Activated CD4-positive, alpha-beta memory T cell treated with anti-CD3 and anti-CD28 coated beads, Interleukin-2, amount 10 ng/mL, durations not matched to agents 7 days and 5 days (primary cell): ENCODE results near the gene TAF6. TPM values are rescaled to one million over a fixed set of nuclear protein-coding genes. Genes with fewer than 3 reads are reported as not detected.

Experiments used
- total RNA-seq, 2 experiments: library from RNA; stranded (reverse); gene quantifications; one replicate each; pipeline ENCODE4 v1.2.3, GENCODE V29; 2021

TAF6 gene
- total RNA-seq, 2 experiments from 2014 or later: 54.6 to 56.5 TPM

Other genes starting within 250 kb of the TAF6 start
- gene OR2AE1, start 242.3 kb downstream of the TAF6 start, total RNA-seq: not detected
- gene TRIM4, start 199.8 kb downstream of the TAF6 start, total RNA-seq: 10 to 100 TPM; 28.9 to 29.5 TPM
- gene GJC3, start 189.7 kb downstream of the TAF6 start, total RNA-seq: not detected
- gene AZGP1, start 143.3 kb downstream of the TAF6 start, total RNA-seq: not detected
- 10 to 100 TPM; 63.1 to 65.5 TPM for gene ZKSCAN1, start 103.8 kb downstream of the TAF6 start, total RNA-seq
- gene ZSCAN21, start 69.6 kb downstream of the TAF6 start, total RNA-seq: 1 to 10 TPM; 6.9 TPM
- gene ZNF3, start 37.6 kb downstream of the TAF6 start, total RNA-seq: 10 to 100 TPM; 21.1 to 22.1 TPM
- gene COPS6, start 30.4 kb downstream of the TAF6 start, total RNA-seq: 10 to 100 TPM; 81.7 to 86.3 TPM
- 100 to 1,000 TPM; 266 to 273 TPM for gene MCM7, start 18.0 kb downstream of the TAF6 start, total RNA-seq
- 10 to 100 TPM; 10.6 to 15.2 TPM for gene AP4M1, start 17.7 kb downstream of the TAF6 start, total RNA-seq
- 10 to 100 TPM; 31.3 to 32.5 TPM for gene CNPY4, start 276 bp upstream of the TAF6 start, total RNA-seq
- gene MBLAC1, start 7.6 kb upstream of the TAF6 start, total RNA-seq: 1 to 10 TPM; 3.4 to 4.1 TPM
- 100 to 1,000 TPM; 164 to 167 TPM for gene LAMTOR4, start 29.6 kb upstream of the TAF6 start, total RNA-seq
- 10 to 100 TPM; 37.8 to 41.2 TPM for gene TRAPPC14, start 39.4 kb upstream of the TAF6 start, total RNA-seq
- gene GAL3ST4, start 49.3 kb upstream of the TAF6 start, total RNA-seq: 1 to 10 TPM; 2.4 to 2.7 TPM
- gene GPC2, start 58.0 kb upstream of the TAF6 start, total RNA-seq: 1 to 10 TPM; 3.8 to 4.8 TPM
- gene STAG3, start 58.6 kb upstream of the TAF6 start, total RNA-seq: 10 to 100 TPM; 12.9 to 13.1 TPM
- 10 to 100 TPM; 70.5 to 71.8 TPM for gene PVRIG, start 100.6 kb upstream of the TAF6 start, total RNA-seq
- not detected for gene SPDYE3, start 188.3 kb upstream of the TAF6 start, total RNA-seq
- gene PILRB, start 238.8 kb upstream of the TAF6 start, total RNA-seq: 10 to 100 TPM; 39.8 to 40.6 TPM